Panc1 (cell line): ENCODE measurements around the gene ANKRD22. TPM values are rescaled to one million over a fixed set of nuclear protein-coding genes. Genes with fewer than 3 reads are reported as not detected.

Source experiments
- ATAC-seq: fragments of 200-7000 bp; cut with Tn5 transposase; 2 replicates; pipeline ENCODE4 v1.9.1; 2020; ENCODE audit warnings: mild to moderate bottlenecking, moderate library complexity
- BruUV-seq: library from RNA; stranded (reverse); fragments of 400-500 nt; replicated peaks from 2 replicates; lab custom pipeline; 2021; lab: Mats Ljungman, UMichigan
- CTCF ChIA-PET: fragments of 300-600 bp; sonication (Branson Sonifier 250); formaldehyde crosslinking; loops from one replicate; lab custom pipeline; 2022; ENCODE audit warnings: antibody characterized with exemption; lab: Charles Lee
- POLR2A ChIA-PET: fragments of 300-600 bp; sonication (Branson Sonifier 250); formaldehyde crosslinking; loops from one replicate; lab custom pipeline; 2022; ENCODE audit warnings: antibody characterized with exemption; lab: Charles Lee
- DNase-seq: peaks from one replicate; pipeline ENCODE4 v3.0.0-alpha.2; 2010; ENCODE audit warnings: low read depth, low spot score
- H3K27ac ChIP-seq: 2 replicates; pipeline ENCODE4 v1.5.1; 2011; ENCODE audit warnings: mild to moderate bottlenecking, low read length, inconsistent platforms
- H3K27me3 ChIP-seq: fragments of 200-500 bp; sonication (Bioruptor generic); 2 replicates; pipeline ENCODE4 v1.6.0; 2014; ENCODE audit warnings: low read length, inconsistent platforms; ENCODE audit not compliant: control insufficient read depth, insufficient read depth
- H3K36me3 ChIP-seq: fragments of 200-500 bp; sonication (Bioruptor generic); 2 replicates; pipeline ENCODE4 v1.5.1; 2014; ENCODE audit warnings: inconsistent platforms, mild to moderate bottlenecking, low read length, moderate library complexity; ENCODE audit not compliant: control insufficient read depth, insufficient read depth
- H3K4me1 ChIP-seq: 2 replicates; pipeline ENCODE4 v1.5.1; 2011; ENCODE audit warnings: inconsistent platforms, mild to moderate bottlenecking, low read length, moderate library complexity; ENCODE audit not compliant: control insufficient read depth, insufficient read depth
- H3K4me3 ChIP-seq, 2 experiments: 2 replicates each; pipeline ENCODE4 v1.5.1; 2011 to 2012; ENCODE audit warnings: low read depth in 2 of 2, low read length in 2 of 2, mild to moderate bottlenecking in 2 of 2, inconsistent platforms in 1 of 2, moderate library complexity in 1 of 2
- H3K9me3 ChIP-seq: fragments of 200-500 bp; sonication (Bioruptor generic); 2 replicates; pipeline ENCODE4 v1.5.1; 2014; ENCODE audit warnings: low read depth, mild to moderate bottlenecking, inconsistent platforms, low read length, moderate library complexity; ENCODE audit not compliant: control insufficient read depth, insufficient read depth
- POLR2AphosphoS5 ChIP-seq: IDR thresholded peaks from 2 replicates; pipeline ENCODE4 v1.6.1; 2012; ENCODE audit warnings: mild to moderate bottlenecking, low read depth, low read length, moderate library complexity
- SIN3A ChIP-seq: IDR thresholded peaks from 2 replicates; pipeline ENCODE4 v1.6.1; 2012; ENCODE audit warnings: low read depth, mild to moderate bottlenecking, low read length, moderate library complexity, borderline replicate concordance; ENCODE audit not compliant: insufficient read depth
- TCF7L2 ChIP-seq: IDR thresholded peaks from 2 replicates; pipeline ENCODE4 v1.6.1; 2011; ENCODE audit warnings: mild to moderate bottlenecking, low read depth, low read length, inconsistent platforms
- in situ Hi-C: cut with HindIII; loops from 2 replicates; pipeline ENCODE4 v1.10.0; 2016; ENCODE audit warnings: low sequenced_read_pairs, low pct_unique_long_range_greater_than_20kb
- intact Hi-C: fragments of 100-400 bp; cut with micrococcal nuclease; formaldehyde crosslinking; loops from one replicate; pipeline ENCODE4 v1.10.0; 2022; ENCODE audit not compliant: unreplicated experiment
- total RNA-seq: library from RNA; stranded (reverse); gene quantifications from one replicate; pipeline ENCODE4 v1.2.1, GENCODE V29; 2021; ENCODE audit not compliant: unreplicated experiment
- TF ChIP-seq, protein P1 (sequence below), 2 experiments: IDR thresholded peaks; 2 replicates each; pipeline ENCODE4 v1.6.1; 2011 to 2012; ENCODE audit warnings: low read depth in 2 of 2, control low read depth in 1 of 2, low read length in 1 of 2, mild to moderate bottlenecking in 1 of 2, moderate library complexity in 1 of 2; ENCODE audit not compliant: insufficient read depth in 1 of 2
- TF ChIP-seq, protein P2 (sequence below): fragments of 450-650 bp; IDR thresholded peaks from 2 replicates; pipeline ENCODE4 v1.5.1; 2017; ENCODE audit warnings: mild to moderate bottlenecking

The ANKRD22 gene
- total RNA-seq, 1 experiment from 2014 or later = 0.15 TPM

DNA sequence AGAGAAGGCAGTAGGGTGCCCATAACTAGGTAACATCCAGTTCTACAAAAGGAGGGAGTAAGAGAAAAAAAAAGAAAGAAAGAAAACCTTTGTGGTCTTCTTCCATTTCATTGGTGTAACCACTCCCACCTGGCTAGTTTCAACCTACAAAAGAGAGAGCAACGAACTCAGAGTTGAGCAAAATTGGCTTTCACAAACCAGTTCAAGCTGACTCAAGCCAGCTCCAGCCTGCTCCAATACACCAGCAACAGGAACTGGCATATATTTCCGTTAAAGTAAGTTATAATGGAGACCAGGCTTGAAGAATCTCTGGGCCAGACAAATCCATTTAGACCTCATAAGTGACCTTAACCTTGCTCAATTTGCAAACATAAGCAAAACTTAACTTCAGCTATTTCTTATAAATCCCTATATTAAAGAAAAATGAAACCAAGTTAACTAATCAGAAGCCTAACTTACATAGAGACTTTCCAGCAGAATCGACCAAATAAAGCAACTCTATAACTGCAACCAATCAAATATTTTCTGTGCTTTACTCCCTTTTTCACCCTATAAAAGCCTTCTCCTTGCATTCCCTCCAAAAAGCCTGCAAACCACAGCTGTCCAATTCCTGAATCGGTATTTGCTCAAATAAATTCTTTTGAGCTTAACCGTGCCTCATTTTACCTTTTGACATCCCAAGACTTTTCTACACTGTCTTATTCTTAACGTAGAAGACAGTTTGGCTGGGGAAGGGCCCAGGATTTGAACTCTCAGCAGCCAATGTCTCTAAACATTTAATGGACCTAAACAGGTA lies 10.1 kb downstream of the ANKRD22 start:
- Histone ChIP-seq H3K4me3 (no peak overlapping the region), H3K27me3 (no peaks in the 10 kb centered on the region; the same call in 1 of the 2 replicates), H3K36me3 (no peaks in the 10 kb centered on the region), H3K4me1 (no peaks in the 10 kb centered on the region), H3K9me3 (no peaks in the 10 kb centered on the region), H3K27ac (no peak overlapping the region)
- ATAC-seq (no peak), DNase-seq (no peak)
- no TSS peak for BruUV-seq
- TF ChIP-seq, protein P1, sequence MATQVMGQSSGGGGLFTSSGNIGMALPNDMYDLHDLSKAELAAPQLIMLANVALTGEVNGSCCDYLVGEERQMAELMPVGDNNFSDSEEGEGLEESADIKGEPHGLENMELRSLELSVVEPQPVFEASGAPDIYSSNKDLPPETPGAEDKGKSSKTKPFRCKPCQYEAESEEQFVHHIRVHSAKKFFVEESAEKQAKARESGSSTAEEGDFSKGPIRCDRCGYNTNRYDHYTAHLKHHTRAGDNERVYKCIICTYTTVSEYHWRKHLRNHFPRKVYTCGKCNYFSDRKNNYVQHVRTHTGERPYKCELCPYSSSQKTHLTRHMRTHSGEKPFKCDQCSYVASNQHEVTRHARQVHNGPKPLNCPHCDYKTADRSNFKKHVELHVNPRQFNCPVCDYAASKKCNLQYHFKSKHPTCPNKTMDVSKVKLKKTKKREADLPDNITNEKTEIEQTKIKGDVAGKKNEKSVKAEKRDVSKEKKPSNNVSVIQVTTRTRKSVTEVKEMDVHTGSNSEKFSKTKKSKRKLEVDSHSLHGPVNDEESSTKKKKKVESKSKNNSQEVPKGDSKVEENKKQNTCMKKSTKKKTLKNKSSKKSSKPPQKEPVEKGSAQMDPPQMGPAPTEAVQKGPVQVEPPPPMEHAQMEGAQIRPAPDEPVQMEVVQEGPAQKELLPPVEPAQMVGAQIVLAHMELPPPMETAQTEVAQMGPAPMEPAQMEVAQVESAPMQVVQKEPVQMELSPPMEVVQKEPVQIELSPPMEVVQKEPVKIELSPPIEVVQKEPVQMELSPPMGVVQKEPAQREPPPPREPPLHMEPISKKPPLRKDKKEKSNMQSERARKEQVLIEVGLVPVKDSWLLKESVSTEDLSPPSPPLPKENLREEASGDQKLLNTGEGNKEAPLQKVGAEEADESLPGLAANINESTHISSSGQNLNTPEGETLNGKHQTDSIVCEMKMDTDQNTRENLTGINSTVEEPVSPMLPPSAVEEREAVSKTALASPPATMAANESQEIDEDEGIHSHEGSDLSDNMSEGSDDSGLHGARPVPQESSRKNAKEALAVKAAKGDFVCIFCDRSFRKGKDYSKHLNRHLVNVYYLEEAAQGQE (IDR thresholded peaks at IDR 0.05; ENCODE audit: insufficient read depth in 1 of 2, low read depth in 2 of 2, low read length in 1 of 2) = no peak
- TF ChIP-seq TCF7L2 (no peak), POLR2AphosphoS5 (no peak), SIN3A (no peak)
- TF ChIP-seq, protein P2, sequence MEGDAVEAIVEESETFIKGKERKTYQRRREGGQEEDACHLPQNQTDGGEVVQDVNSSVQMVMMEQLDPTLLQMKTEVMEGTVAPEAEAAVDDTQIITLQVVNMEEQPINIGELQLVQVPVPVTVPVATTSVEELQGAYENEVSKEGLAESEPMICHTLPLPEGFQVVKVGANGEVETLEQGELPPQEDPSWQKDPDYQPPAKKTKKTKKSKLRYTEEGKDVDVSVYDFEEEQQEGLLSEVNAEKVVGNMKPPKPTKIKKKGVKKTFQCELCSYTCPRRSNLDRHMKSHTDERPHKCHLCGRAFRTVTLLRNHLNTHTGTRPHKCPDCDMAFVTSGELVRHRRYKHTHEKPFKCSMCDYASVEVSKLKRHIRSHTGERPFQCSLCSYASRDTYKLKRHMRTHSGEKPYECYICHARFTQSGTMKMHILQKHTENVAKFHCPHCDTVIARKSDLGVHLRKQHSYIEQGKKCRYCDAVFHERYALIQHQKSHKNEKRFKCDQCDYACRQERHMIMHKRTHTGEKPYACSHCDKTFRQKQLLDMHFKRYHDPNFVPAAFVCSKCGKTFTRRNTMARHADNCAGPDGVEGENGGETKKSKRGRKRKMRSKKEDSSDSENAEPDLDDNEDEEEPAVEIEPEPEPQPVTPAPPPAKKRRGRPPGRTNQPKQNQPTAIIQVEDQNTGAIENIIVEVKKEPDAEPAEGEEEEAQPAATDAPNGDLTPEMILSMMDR = no peak
- intact Hi-C loops (no loop called here), in situ Hi-C loops (no loop called here)
- ChIA-PET POLR2A (interaction anchor here (0.6 kb wide), 2 partner anchors 151 to 190 kb away, joined by 6 to 7 read pairs; no protein-coding TSS in a partner anchor), CTCF (interaction anchor here (0.6 to 1.0 kb wide), 2 partner anchors 82 to 93 kb away, joined by 4 read pairs; no protein-coding TSS in a partner anchor)

DNA sequence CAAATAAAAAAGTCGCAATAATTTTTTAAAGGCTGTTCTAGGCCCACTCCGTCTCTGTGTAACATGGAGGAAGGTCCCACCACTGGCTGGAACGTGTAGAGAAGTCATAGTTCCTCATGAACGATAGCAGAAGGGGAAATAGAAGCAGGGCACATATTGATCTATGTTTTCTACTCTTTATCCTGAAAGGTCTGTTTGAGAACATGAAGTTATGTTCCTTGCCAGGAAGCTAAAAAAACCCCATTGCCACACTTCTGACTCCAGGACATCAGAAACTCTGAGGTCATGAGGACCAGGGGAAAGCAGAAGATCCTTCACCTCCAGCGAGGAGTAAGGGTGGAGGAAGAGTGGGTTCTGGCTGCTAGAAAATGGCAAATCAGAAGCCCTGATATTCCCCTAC lies 10.8 kb downstream of the ANKRD22 start:
- intact Hi-C loops = no loop called here
- DNase-seq (no peak), ATAC-seq (no peak)
- H3K4me1 ChIP-seq = 0 out of 2 replicates have a peak, but pooled peaks cover 2% of the 10 kb centered on the region
- no peak overlapping the region for H3K4me3 ChIP-seq
- no peaks in the 10 kb centered on the region for H3K36me3 ChIP-seq
- H3K9me3 ChIP-seq = no peaks in the 10 kb centered on the region
- H3K27ac ChIP-seq = no peak overlapping the region
- no peaks in the 10 kb centered on the region; the same call in 1 of the 2 replicates for H3K27me3 ChIP-seq
- no TSS peak for BruUV-seq
- TF ChIP-seq, protein P1 (IDR thresholded peaks at IDR 0.05; ENCODE audit: insufficient read depth in 1 of 2, low read depth in 2 of 2, low read length in 1 of 2) = no peak
- no peak for TF ChIP-seq SIN3A
- TF ChIP-seq, protein P2 = no peak
- TF ChIP-seq POLR2AphosphoS5 = no peak
- TF ChIP-seq TCF7L2 = no peak
- in situ Hi-C loops = no loop called here
- ChIA-PET CTCF (interaction anchor here (0.6 kb wide), 1 partner anchor 83 kb away, joined by 4 read pairs; no protein-coding TSS in a partner anchor), POLR2A (interaction anchor here (0.6 kb wide), 2 partner anchors 151 to 189 kb away, joined by 6 to 7 read pairs; no protein-coding TSS in a partner anchor)
